HG03354 (cell line): ENCODE data around the gene WDFY2.
A peak's percentile ranks its signal among the peaks of the same experiment; 100 is the strongest.

Source experiments
- ATAC-seq: cut with Tn5 transposase; IDR thresholded peaks from one replicate; pipeline ENCODE4 v1.9.1; 2021; ENCODE audit warnings: mild to moderate bottlenecking; ENCODE audit not compliant: unreplicated experiment, poor library complexity, severe bottlenecking

The WDFY2 gene

DNA sequence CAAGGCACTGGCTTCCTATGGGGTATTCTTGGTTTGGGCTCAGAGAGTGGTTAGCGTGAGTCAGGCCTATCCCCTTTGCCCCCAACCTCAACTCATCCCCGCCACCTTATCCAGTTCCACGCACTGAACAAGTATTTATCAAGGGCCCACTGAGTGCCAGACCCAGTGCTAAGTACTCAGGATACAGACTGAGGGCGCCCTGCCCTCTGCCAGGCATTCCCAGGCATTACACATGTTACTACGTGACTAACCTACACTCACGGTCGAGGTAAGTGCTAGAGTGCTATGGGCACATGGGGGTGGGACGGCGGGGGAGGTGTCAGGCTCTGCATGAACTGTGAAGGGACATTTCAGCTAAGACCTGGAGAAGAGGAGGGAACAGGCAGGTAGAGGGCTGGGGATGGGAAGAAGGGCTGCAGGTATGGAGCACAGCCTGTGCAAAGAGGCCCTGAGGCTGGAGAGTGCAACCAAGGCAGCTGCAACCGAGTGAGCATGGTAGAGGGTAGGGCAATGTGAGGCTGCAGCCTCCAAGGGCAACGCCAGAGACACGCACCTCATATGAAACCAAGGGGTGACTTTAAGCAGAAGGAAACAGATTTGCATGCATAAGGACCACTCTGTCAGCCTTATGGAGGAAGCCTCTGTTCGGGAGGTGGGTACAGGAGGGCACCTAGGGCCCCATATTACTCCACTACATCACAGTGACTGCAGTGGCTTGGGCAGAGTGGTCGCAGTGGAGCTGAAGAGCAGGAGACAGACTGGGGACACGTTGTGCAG is 197.2 kb downstream of the WDFY2 start:
- ATAC-seq: no peak

DNA sequence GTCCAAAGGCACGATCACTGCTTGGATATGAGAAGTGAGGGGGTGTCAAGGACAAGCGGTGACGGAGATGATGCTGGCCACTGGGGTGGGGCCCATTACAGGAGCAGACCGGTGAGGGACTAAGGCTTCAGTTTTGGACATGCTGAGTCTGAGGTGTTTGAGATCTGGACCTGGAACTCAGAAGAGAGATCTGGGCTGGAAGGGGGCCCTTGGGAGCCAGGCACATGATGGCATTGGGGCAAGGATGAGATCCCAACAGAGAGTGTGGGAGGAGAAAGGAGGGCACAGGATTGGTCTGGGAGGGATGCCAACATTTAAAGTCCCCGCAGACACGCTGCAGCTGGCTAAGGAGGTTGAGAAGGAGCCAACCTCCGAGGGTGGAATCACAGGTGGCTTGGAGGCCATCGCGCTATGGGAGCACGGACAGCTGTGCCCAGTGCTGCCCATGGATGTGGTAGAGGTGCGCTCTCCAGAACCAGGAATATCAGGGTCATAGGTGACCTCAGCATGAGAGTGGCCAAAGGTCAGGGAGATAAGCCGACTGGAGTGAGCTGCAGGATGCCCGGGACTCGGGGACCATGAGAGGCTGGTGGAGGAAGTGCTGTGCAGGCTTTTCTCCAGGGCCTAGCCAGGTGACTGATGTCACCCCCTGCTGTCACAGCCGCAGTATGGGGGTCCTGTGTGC is 197.9 kb downstream of the WDFY2 start:
- no peak for ATAC-seq

DNA sequence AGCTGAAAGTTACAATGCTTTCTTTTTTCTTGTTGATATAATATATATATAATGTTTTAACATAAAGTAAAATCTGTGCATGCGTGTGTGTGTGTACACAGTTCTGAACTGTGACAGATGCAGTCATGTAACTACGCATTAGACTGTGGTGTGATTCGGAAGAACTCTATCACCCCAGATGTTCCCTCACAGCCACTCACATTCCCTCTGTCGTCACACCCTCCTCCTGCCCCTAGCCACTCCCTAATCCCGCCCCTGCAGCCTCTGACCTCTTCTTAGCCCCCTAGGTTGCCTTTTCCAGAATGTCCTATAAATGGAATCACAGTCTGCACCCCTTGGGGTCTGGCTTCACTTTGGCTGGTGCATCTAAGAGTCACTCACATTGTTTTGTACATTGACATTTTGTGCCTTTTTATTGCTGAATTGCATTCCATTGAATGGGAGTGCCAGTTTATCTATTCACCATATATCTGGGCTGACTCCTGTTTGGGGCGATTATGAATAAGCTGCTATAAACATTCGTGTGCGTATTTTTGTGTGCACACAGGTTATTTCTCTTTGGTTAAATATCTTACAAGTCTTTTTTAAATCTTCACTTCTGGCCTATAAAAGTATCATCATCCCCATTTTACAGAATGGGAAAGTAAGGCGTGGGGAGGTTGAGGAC is 199.3 kb downstream of the WDFY2 start:
- ATAC-seq: no peak

DNA sequence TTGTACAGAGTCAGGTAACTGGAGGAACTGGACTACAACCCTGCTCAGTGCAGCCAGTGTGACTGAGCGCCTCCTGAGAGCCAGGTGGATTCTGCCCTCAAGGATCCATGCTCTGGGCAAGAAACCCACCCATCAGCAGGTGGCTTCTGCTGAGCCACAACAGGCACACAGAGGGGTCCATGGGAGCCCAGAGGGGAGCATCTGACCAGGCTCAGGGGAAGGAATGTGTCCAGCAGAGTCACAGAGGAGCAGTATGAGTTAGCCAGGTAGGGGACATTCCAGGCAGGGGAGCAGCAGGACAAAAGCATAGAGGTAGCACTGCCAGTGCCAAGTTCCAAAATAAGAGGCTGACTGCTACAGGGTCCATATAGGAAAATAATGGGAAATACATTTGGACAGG is 199.8 kb downstream of the WDFY2 start:
- ATAC-seq: no peak

DNA sequence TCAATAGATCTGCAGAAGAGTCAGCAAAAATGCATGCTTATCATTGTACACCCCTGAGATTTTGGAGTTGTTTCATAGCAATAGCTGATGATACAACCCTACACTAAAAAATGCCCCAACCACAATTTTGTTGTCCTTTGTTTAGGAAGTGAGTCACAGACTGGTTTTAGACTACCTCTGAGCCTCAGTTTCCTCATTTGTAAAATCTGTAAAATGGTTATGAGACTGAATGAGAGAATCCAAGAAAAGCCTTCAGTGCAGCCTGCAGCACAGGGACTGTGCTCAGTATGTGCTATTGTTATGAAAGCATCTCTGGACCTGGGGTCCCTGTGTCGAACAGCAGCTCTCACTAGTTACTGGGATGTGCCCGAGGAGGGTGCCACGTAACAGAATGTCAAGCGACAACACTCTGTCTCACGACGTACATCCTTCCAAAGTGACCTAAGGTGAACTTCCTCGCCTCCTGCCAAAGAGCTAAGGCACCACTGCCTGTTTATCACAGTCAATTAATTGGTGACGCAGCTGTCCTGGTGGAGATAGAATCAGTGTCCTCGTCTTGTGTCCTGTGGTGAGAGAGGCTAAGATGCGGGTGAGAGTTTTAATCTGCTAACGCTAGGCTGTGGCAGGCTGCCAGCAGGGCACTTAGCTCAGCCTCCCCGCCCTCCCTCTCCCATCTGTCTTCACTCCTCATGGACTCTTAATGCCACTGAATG is 201.6 kb downstream of the WDFY2 start:
- ATAC-seq: no peak

DNA sequence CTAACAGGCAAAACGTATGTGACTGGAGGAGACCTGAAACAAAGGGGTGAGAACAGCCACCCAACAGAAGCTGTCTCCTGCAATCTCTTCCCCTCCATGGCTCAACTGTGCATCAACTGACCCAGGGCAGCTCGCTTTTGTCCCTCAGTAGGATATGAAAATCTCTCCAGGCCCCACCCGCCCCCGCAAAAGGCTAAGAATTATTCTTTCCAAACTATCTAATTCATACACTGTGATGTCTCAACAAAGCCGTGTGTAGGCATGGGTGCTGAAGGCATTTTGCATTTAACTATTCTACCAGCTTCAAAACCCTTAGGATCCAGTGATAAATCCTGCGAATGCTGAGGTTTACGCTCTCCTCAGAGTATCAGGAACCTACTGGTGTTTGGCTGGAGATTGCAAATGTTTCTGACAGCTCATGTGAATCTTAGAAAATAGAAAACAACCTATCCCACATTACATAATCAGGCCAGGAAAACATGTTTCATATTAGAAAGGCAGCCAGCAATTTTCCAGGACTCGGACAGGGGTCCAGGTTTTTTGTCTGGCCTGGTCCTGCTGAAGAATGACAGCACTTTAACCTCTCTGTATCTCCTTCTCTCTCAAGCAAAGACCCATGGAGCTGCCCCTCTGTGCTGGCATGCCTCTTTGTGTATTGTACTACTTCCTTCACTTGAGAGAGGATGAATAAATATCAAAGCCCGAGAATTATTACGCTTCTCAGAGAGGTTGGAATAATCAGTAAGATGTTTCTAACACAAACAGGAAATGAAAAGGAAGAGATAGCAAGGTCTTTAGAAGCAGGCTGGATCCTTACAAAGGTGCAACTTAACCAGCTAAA is 202.4 kb downstream of the WDFY2 start:
- ATAC-seq: no peak

DNA sequence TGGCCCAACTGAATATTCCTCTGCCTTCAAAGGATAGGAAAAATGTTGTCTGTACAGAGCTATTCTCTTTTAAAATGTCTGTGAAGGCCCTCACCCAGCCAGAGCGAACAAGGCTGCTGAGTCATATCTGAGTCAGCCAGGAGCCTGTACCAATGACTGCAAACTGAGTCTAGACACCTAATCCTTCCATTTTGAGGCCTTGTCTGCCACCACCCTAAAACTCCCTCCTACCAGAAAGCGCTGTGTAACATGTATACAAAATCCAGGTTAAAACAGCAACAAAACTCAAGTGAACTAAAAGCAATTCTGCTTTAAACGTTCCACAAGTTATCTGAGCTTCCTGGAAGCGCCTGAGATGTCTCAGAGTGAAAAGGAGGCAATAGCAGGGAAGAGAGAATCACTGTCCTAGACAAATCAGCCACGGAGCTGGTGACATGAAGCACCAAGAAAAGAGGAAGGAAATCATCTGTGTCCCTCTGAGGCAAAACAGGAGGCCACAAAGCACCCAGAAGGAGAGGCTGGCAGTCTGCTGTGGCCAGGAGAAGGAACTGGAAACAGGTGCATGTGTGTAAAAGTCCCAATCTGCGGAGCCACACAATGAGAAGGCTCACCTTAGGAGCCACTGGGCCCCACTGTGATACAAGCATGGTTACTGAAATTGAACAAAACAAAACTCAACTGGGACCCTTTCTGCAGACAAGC is 209.5 kb downstream of the WDFY2 start:
- peak; percentile 61 for ATAC-seq

DNA sequence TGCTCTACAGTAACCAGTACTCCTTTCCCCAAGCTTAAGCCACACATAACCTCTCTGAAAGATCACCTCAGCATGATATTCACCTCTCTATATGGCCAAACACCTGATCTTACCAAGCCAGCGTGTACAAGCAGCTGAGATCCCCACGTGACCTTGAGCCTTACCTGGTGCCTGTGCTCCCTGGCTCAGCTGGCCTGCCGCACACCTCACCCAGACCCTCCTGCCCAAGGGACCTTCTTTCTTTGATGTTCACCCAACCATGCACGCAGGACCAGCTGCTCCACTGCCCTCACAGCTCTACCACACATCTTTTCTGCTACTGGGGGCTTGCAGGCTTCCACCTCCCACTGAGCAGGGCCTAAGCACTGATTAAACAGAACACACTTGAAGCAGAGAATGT is 210.7 kb downstream of the WDFY2 start:
- ATAC-seq: no peak

DNA sequence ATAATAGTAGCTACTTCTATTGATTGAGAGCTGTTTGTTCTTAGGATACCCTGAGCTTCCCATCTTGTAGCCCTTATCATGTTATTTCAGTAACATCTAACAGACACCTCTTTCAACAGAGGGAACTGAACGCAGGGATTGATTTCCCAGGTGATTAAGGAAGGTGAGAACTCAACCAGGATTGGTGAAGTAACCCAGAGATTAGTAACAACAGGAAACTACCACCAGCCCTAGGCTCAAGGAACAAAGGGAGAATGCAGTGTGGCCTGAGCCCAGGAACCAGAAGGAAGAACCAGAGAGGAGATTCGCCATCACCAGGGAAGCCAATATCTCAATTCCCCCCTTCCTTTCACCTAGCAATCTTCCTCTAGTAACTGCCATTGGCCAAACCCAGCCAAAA is 211.2 kb downstream of the WDFY2 start:
- no peak for ATAC-seq

DNA sequence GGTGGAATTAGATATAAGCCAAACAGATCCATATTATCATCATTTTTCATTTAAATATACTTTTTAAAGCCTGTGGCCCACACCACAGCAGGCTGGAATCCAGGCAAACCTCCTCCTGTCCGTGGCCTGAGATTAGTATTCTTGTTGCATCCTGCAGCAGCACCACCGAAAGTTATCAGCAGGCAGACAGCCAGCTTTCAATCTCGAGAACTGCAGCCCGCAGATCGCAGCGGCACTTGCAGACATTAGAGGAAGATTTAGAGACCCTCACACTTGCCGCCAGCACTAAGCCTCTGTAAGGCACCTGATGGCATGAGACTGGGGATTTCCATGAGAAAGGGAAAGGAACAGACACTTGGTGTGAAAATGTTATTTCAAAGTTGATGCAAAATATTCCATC is 212.3 kb downstream of the WDFY2 start:
- no peak for ATAC-seq

DNA sequence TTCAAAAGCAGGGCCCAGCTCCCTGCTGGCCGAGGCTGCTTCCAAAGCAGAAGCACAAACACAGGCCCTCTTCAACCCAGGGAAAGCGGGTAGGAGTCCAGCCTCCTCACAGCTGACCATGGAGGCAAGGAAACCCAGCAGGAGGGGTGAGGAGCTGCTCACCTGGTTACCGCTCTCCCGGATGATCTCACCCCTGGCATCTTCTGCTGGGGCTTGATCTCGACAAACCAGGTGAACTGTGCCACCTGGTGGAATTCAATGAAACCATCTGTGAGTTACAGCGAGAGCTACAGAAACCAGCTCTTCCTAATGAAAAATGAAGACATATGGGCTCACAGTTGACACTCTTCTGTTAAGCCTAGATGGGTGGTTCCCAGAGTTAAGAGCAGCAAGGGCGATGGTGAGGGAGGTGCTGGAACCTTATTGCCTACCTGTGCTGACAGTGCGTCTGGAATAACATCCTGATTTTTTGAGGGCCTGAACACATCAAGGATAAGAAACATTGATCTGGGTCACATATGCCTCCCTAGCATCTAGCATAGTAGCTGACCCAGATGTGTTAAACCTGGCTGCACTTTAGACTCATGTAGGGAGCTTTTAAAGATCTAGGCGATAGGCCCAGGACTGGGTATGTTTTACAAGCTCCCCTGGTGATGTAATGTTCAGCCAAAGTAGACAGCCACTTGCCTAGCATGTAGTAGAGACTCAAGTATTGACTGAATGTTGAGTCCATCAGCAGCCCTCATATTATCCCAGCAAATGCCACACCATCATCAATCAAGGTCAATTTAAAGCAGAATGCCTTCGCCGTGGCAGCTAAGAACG is 213.6 kb downstream of the WDFY2 start:
- peak; percentile 48 for ATAC-seq

DNA sequence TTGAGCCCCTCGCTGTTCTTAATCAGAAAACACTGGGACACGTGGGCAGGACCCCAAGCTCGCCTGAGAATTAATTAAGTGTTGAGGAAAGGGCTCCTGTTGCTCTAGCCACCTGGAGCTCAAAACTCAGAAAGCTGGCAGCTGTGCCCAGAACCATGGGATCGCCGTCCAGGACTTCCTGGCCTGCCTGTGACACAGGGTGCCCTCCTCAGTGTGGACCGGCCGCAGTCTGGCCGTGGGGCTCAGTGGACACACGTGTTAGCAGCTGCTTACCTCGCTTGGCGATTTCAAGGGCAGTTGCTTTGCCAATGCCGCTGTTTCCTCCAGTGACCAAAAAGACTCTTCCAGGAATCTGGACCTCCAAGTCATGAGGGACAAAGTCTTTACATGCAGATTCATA is 215.0 kb downstream of the WDFY2 start:
- ATAC-seq: no peak

DNA sequence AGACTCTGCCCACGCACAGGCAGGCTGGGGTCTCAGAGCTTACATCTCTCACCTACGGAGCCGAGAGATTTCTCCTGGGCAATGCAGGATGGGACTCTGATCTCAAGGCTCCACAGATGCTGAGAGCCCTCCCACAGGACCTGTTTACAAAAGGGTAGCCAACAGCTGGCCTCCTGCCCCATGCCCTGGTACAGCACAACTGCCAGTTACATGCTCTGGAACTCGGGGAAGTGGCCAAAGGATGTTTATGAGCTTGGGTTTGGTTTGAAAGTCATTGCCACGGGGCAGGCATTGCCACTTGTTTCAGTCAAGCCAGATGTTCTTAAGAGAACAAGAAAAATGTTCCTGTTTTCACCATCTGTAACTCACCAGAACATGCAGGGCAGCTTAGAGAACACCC is 216.2 kb downstream of the WDFY2 start:
- no peak for ATAC-seq

DNA sequence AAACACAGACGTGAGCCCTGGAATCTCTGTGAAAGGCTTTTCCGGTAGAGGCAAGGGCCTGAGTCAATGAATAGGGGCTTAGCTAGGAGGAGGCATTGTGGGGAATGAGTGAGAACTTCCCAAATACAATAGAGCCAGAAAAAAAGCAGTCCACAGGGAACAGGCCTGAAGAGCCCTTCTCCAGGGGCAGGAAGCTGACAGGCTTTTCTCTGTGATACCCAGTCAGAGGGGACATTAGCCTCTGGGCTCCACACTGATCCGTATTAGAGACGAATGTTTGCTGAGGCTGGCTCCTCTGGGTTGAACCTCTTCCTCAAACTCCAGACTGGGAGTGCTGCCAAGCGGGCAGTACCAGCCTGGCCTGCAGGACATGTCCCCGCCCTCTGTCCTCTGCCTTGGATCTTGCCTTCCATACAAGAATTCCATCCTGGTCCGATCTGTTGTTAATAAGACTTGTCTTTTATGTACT is 217.4 kb downstream of the WDFY2 start:
- ATAC-seq: no peak

DNA sequence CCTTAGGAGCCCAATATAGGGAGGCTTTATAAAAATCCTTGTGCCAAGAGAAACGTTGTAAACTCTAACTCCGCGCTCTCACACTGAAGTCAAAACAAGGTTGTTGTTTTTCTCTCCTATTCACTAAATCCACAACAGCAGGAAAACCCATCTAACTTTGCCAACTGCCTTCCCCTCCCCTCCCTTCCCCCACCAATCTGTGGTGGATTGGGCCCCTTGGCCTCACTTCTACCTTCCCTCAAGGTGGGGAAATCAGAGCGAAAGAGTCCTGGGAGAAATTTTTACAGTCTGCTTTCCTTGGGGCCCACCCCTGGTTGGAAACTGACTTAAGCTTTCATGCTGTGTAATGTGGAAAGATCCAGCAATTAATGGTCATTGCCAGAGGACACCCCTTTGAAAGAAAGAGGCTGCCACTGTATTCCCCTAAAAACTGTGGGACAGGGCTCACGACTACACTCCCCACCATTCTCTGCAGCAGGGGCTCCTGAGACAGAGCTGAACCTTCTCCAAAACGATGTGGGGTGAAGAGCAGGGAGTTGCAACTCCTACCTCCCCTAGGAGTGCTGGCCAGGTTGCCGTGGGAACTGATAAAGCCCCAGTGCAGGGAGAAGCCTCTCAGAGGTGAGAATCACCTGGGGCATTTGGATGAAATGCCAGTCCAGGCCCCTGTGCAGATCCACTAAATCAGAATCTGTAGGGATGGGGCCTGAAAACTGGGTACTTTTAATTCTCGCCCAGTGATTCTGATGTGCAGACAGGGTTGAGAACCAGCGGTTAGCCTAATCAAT is 218.6 kb downstream of the WDFY2 start:
- ATAC-seq: no peak

DNA sequence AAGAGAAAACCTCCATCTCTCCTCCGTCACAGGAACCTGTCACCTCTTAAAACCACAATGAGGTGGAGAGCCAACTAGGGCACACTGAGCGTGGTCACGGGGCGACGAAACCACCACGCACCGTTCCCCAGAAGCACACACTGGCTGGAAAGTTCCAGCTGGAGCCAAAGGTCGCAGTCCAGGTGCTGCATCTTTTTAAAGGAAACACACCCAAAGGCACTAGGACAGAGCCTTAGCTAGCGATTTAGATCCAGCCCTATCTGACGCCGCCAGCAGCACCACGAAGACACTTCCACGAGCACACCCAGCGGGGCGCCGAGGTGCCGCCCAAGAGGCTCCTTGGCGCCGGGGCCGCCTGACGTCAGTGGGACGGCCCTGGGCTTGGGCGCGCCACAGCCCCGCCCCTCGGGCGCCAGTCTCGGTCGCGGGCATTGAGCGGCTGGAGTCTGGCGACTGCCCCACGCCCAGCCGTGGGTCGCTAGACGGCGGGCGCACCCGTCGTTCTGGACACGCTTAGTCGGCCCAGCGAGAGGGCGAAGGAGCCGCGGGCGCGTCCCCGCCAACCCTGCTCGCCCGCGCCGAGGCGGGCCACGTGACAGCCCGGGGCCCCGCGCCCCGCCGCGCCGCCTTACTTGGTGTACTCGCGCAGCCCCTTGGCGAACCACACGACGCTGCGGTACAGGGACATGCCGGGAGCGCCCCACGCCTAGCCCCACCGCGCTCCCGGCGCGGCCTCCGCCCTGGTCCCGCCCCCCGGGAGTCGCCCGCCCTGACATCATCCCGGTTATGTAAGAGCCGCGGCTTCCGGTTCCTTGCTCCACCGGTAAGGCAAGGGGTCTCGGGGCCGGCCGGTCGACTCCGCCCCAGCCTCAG is 219.4 kb downstream of the WDFY2 start, which contains the start of gene DHRS12:
Gene DHRS12, minus strand, starts transcription at position 742 of the 873 bp plus-strand sequence. CDS start 4,504 bp downstream, outside the sequence.
- ATAC-seq: peak; percentile 90
